Nephron (organoid): ENCODE results near the gene SH3BGRL3.
A peak's percentile ranks its signal among the peaks of the same experiment; 100 is the strongest.
"Not testable (repeated sequence)": the region's sequence is repeated elsewhere in the genome, so short reads cannot be mapped to it uniquely, and the experiment has no call there.

Experiments used
- H3K27ac Mint-ChIP-seq, 3 experiments: 2 replicates each; pipeline ENCODE4 v1.8.0; 2020; ENCODE audit warnings: mixed read lengths in 3 of 3, mild to moderate bottlenecking in 2 of 3, moderate library complexity in 1 of 3
- H3K27me3 Mint-ChIP-seq: 2 replicates; pipeline ENCODE4 v1.8.0; 2021; ENCODE audit warnings: low read depth, mild to moderate bottlenecking, moderate library complexity, mixed read lengths
- H3K36me3 Mint-ChIP-seq: 2 replicates; pipeline ENCODE4 v1.8.0; 2020; ENCODE audit warnings: low read depth, mixed read lengths
- H3K4me1 Mint-ChIP-seq: 2 replicates; pipeline ENCODE4 v1.8.0; 2020; ENCODE audit warnings: mixed read lengths
- H3K4me3 Mint-ChIP-seq, 3 experiments: 2 replicates each; pipeline ENCODE4 v1.8.0; 2020; ENCODE audit warnings: mild to moderate bottlenecking in 3 of 3, mixed read lengths in 3 of 3, moderate library complexity in 2 of 3
- H3K9me3 Mint-ChIP-seq: 2 replicates; pipeline ENCODE4 v1.8.0; 2020; ENCODE audit warnings: mixed read lengths
- CTCF ChIP-seq, 3 experiments: fragments of 200-600 bp; sonication (generic); IDR thresholded peaks; one replicate each; pipeline ENCODE4 v1.5.0; 2021; ENCODE audit warnings: antibody characterized with exemption in 3 of 3; ENCODE audit not compliant: unreplicated experiment in 3 of 3

Gene SH3BGRL3

DNA sequence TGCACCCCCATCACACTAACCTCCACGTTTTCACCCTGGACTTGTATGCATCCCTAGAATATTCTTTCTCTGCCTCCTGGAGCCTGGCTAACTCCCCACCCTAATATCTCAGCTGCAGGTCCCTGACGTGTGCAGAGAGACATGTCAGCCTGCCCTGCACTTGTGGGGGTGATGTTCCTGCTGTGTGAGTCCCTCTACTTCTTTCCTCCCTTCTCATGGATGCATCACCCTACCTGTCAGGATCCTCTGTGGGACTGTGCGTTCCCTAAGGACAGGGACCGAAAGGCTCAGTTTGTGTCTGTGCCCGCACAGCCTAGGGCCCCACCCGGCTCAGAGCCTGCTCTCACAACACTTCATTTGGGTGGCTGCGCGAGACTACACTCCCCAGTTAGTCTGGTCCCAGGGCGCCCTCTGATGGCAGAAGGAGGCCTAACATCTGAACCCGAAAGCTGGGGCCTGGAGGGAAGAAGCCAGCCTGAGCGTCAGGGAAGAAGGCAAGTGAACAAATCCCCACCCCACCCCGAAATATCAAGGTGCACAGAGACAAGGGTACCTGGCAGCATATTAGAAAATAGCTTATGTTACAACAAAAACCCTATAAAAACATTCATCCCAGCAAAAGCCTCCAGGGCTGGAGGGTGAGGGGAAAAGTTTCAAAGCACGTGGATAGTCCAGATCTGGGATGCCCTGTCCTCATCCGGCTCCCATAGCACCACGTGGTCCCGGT is 41.6 kb downstream of the SH3BGRL3 start:
- peaks cover 11% of the 10 kb centered on the region for H3K27me3 Mint-ChIP-seq

DNA sequence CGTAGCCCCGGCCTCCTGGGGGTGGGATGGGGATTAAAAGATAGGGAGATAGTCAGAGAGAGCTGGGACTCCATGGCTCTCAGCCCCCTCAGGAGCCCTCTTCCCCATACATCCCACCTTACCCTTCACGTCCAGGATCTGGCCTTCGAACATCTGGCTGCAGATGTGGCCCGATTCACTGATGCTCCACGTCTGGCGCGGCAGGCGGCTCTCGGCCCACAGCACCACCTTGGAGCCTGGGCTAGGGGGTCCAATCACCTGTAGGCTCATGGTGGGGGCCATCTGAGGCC is 42.1 kb downstream of the SH3BGRL3 start:
- no peak overlapping the region for H3K27ac Mint-ChIP-seq

More for the DNA sequence above, 41.6 kb downstream of the SH3BGRL3 start:
- TF ChIP-seq CTCF (IDR thresholded peaks at IDR 0.05; ENCODE audit: unreplicated experiment in 3 of 3), result peak; percentile 80 to 90 (median 80)
- Mint-ChIP-seq H3K4me3 (no peak overlapping the region), H3K36me3 (no peaks in the 10 kb centered on the region), H3K27ac (no peak overlapping the region), H3K9me3 (no peaks in the 10 kb centered on the region), H3K4me1 (peaks cover 5% of the 10 kb centered on the region)

GRCh38 chr1:26323382-26323781 is 43.5 kb downstream of the SH3BGRL3 start:
- Mint-ChIP-seq H3K4me1 (peaks cover 5% of the 10 kb centered on the region), H3K27me3 (peaks cover 6% of the 10 kb centered on the region), H3K27ac (no peak overlapping the region), H3K9me3 (no peaks in the 10 kb centered on the region), H3K4me3 (no peak overlapping the region), H3K36me3 (no peaks in the 10 kb centered on the region)
- TF ChIP-seq CTCF (IDR thresholded peaks at IDR 0.05; ENCODE audit: unreplicated experiment in 3 of 3), result no peak

More for the DNA sequence above, 42.1 kb downstream of the SH3BGRL3 start:
- no peak for TF ChIP-seq CTCF (IDR thresholded peaks at IDR 0.05; ENCODE audit: unreplicated experiment in 3 of 3)
- Mint-ChIP-seq H3K4me1 (peaks cover 5% of the 10 kb centered on the region), H3K9me3 (no peaks in the 10 kb centered on the region), H3K4me3 (no peak overlapping the region), H3K36me3 (no peaks in the 10 kb centered on the region), H3K27me3 (peaks cover 11% of the 10 kb centered on the region)

GRCh38 chr1:26324550-26324949 is 44.7 kb downstream of the SH3BGRL3 start:
- no peaks in the 10 kb centered on the region for H3K36me3 Mint-ChIP-seq
- H3K4me1 Mint-ChIP-seq, result peaks cover 5% of the 10 kb centered on the region
- no peak overlapping the region for H3K4me3 Mint-ChIP-seq
- no peak for TF ChIP-seq CTCF (IDR thresholded peaks at IDR 0.05; ENCODE audit: unreplicated experiment in 3 of 3)
- H3K9me3 Mint-ChIP-seq, result no peaks in the 10 kb centered on the region
- peaks cover 5% of the 10 kb centered on the region for H3K27me3 Mint-ChIP-seq
- H3K27ac Mint-ChIP-seq, result no peak overlapping the region

DNA sequence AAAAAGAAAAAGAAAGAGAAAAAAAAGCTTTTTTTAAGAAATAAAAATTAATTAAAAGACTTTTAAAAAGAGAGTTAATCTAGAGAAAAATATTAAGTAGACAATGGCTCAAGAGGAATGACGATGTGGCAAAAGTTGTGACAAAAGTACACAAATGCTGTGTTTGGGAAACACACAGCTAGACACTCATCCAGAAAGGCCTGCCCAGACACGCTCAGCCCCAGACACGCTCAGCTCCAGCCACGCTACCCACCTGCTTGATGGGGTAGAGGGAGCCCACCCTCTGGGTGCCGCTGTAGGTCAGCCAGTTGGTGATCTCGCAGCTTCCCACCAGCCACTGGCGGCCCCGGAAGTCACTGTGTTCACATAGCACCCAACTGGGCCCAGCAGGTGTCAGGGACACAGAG is 48.1 kb downstream of the SH3BGRL3 start:
- Mint-ChIP-seq H3K27ac (no peak overlapping the region), H3K27me3 (peaks cover 8% of the 10 kb centered on the region), H3K4me3 (no peak overlapping the region), H3K36me3 (no peaks in the 10 kb centered on the region), H3K9me3 (no peaks in the 10 kb centered on the region), H3K4me1 (no peaks in the 10 kb centered on the region)
- TF ChIP-seq CTCF (IDR thresholded peaks at IDR 0.05; ENCODE audit: unreplicated experiment in 3 of 3), result no peak

DNA sequence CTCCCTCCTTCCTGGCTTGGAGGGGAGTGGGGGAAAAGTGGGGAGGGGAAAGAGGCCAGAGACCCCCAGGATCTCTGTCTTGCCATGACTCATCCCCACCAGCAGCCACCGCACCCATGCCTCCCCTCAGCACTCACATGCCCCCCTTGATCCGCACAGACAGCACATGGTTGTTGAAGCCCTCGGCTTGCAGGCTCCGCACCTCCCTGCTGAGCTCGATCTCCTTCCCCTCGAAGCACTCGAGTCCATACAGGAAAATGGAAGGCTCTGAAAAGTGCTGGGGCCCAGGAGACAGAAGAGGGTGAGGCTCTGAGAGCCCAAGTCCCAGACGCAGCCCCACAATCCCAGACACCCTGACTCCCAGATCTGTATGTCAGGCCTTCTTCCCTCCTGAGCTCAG is 48.7 kb downstream of the SH3BGRL3 start:
- H3K9me3 Mint-ChIP-seq, result no peaks in the 10 kb centered on the region
- no peak overlapping the region for H3K4me3 Mint-ChIP-seq
- no peaks in the 10 kb centered on the region for H3K4me1 Mint-ChIP-seq
- H3K36me3 Mint-ChIP-seq, result no peaks in the 10 kb centered on the region
- TF ChIP-seq CTCF (IDR thresholded peaks at IDR 0.05; ENCODE audit: unreplicated experiment in 3 of 3), result no peak
- peaks cover 6% of the 10 kb centered on the region for H3K27me3 Mint-ChIP-seq
- no peak overlapping the region for H3K27ac Mint-ChIP-seq

- peaks cover 11% of the 10 kb centered on the region for H3K27me3 Mint-ChIP-seq
- H3K27ac Mint-ChIP-seq, H3K4me3 Mint-ChIP-seq, H3K9me3 Mint-ChIP-seq, H3K4me1 Mint-ChIP-seq, H3K36me3 Mint-ChIP-seq: not testable (repeated sequence)
Observed at GRCh38 chr1:26329380-26329779, 49.5 kb downstream of the SH3BGRL3 start.
